Measurements from ENCODE around the gene SNRK.

The SNRK gene

GRCh38 chr3:43316783-43317460, 30.6 kb downstream of the SNRK start:
- no peak for TF ChIP-seq SIN3A (IDR thresholded peaks at IDR 0.05; ENCODE audit: borderline replicate concordance, insufficient read depth, low read length)
- TF ChIP-seq FOXP2 (optimal IDR thresholded peaks at IDR 0.05; ENCODE audit: borderline replicate concordance, extremely low read depth, extremely low read length, insufficient read depth), result no peak
- no peak for TF ChIP-seq REST (IDR thresholded peaks at IDR 0.05; ENCODE audit: insufficient read depth in 1 of 2, low read depth in 2 of 2, low read length in 2 of 2)
- TF ChIP-seq POLR2AphosphoS5 (IDR thresholded peaks at IDR 0.05; ENCODE audit: low read depth, low read length), result no peak
- TF ChIP-seq TAF1 (IDR thresholded peaks at IDR 0.05; ENCODE audit: borderline replicate concordance, insufficient read depth, low read length), result no peak

DNA sequence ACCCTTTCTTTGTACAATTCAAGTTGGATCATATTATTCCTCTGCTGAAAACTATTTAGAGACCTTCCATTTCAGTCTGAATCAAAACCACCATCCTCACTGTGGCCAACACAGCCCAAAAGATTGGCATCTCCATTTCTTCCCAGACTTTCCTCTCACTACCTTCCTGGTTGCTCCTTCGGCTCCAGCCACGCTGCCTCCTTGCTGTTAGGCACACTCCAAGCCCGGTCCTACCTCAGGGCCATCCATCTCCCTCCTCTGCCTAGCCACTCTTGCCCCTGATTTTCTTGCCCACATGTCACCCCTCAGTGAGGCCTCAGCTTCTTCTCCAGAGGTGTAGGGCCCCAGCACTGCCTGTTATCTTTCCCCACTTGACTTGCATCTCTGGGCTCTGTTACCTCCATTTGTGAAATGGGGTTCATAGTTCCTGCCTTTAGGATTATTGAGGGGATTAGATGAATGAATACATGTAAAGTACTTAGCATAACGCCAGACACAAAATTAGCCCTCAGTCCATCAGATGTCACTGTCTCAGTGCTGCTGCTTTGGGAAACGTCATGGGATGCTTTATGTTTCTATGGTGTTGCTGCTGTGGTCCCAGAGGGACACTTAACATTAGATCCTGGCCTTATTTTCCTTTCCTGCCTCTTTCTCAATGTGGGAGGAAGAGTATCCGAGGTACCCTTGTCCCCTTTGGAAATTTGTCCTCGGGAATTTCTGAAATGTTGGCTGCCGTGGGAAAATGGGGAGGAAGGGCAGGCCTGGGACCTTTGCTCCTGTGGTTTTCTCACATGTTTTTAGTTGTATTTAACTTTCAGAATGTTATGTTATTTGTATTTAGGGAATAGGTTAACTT, 31.3 kb downstream of the SNRK start:
- no peak for TF ChIP-seq POLR2AphosphoS5 (IDR thresholded peaks at IDR 0.05; ENCODE audit: low read depth, low read length)
- no peak for TF ChIP-seq REST (IDR thresholded peaks at IDR 0.05; ENCODE audit: insufficient read depth in 1 of 2, low read depth in 2 of 2, low read length in 2 of 2)
- no peak for TF ChIP-seq TAF1 (IDR thresholded peaks at IDR 0.05; ENCODE audit: borderline replicate concordance, insufficient read depth, low read length)

GRCh38 chr3:43319376-43319775, 33.0 kb downstream of the SNRK start:
- no peak for TF ChIP-seq SIN3A (IDR thresholded peaks at IDR 0.05; ENCODE audit: borderline replicate concordance, insufficient read depth, low read length)
- no peak for TF ChIP-seq TAF1 (IDR thresholded peaks at IDR 0.05; ENCODE audit: borderline replicate concordance, insufficient read depth, low read length)
- TF ChIP-seq REST (IDR thresholded peaks at IDR 0.05; ENCODE audit: insufficient read depth in 1 of 2, low read depth in 2 of 2, low read length in 2 of 2), result no peak
- TF ChIP-seq FOXP2 (optimal IDR thresholded peaks at IDR 0.05; ENCODE audit: borderline replicate concordance, extremely low read depth, extremely low read length, insufficient read depth), result no peak
- TF ChIP-seq POLR2AphosphoS5 (IDR thresholded peaks at IDR 0.05; ENCODE audit: low read depth, low read length), result no peak

- TF ChIP-seq POLR2AphosphoS5 (IDR thresholded peaks at IDR 0.05; ENCODE audit: low read depth, low read length) (no peak), REST (IDR thresholded peaks at IDR 0.05; ENCODE audit: insufficient read depth in 1 of 2, low read depth in 2 of 2, low read length in 2 of 2) (no peak), SIN3A (IDR thresholded peaks at IDR 0.05; ENCODE audit: borderline replicate concordance, insufficient read depth, low read length) (no peak), FOXP2 (optimal IDR thresholded peaks at IDR 0.05; ENCODE audit: borderline replicate concordance, extremely low read depth, extremely low read length, insufficient read depth) (no peak), TAF1 (IDR thresholded peaks at IDR 0.05; ENCODE audit: borderline replicate concordance, insufficient read depth, low read length) (no peak)
Observed at GRCh38 chr3:43319794-43320193, 33.5 kb downstream of the SNRK start.

Measured in PFSK-1 (cell line).